Activated CD4-positive, alpha-beta T cell treated with anti-CD3 and anti-CD28 coated beads, Interleukin-2, amount 50 U/mL, for 16 hours (primary cell): ENCODE results near the gene PILRA.

ENCODE experiments used
- DNase-seq: peaks from one replicate; pipeline ENCODE4 v3.0.0-alpha.2; 2020

PILRA gene

DNA sequence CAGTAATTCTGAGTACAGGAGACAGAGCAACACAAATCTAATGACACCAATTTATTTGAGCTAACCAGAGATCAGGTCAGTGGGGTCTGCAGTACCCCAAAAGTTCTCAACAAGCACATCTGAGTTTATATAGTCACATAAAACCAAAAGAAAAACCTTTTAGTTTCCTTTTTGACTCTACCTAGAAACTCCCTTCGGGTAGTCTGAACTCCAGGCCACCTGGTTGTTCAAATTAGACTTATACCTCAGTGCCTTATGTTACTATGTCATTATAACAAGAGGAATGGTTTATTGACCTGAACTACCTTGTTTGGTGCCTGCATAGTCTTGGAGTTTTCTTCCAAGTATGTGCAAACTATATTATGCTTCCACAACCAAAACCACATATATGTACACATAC is 40.6 kb downstream of the PILRA start:
- DNase-seq: no peak

DNA sequence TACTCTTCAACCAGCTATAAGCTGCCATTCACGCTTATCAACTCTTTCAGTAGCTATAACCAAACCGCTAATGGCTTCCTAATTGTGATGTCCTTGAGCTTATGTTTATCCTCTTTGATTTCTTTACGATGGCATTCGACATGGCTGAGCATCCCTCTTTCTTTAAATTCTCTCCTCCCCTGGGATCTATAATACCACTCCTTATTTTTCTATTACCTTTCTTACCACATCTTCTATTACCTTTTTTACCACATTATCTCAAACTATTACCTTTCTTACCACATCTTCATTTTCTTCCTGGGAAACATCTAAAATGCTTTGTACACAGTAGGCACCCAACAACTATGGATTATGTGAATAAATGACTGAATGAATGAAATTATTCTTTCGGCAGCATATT is 42.2 kb downstream of the PILRA start:
- no peak for DNase-seq

DNA sequence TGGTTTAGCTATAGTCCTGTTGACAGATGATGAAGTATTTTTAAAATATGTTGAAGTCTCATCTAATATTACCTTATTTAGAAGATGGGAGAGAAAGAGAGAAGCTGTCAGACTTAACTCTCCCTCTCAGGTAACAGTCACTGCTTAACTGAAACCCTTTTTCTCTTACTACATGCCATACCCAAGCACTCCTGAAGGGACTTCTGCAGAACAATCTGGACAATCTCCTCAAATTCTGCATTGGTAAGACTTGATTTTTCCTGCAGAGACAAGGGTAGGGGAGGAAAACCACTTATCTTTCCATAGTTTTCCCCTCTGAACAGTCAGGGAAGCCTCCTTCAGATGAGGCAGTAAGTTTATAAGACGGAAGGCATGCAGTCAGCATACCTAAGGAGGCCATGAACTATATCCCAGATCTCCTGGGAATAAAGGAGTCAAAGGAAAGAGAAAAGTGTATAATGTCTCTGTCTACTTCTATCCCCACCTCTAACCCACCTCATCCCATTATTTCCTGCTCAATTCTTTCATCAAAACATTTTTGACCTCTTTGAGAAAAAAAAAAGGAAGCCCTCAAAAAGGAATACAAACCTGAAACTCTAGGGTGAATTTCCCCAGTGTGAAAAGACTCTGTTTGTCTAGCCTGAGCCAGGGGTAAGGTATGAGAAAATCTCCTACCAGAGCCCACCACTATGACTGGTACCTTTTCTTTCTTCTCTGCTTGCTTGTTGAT is 45.8 kb downstream of the PILRA start:
- no peak for DNase-seq

DNA sequence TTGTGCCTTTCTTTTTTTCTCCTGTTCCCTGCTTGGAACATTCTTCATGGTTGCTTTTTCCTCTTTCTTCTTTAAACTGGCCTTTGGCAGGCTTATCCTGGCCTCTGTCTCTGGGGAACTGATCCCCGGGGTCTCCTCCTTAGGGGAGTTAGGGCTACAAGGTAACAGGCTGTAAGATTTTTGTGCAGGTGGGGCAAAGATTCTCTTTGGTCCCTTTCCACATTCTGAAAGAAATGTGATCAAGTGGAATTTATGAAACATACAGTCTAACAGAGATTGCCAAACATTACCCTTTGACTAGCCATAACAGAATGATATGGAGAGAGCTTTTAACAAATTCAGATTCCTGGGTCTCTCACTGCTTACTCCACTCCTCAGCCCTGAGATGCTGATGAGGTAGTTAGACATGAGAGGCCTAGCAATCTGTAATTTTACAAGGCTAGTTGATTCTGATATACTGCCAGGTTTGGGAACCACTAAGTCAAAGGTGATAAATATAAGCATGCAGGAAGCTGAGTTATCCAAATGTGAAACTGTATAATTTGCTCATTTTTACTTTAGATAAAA is 46.5 kb downstream of the PILRA start:
- no peak for DNase-seq

DNA sequence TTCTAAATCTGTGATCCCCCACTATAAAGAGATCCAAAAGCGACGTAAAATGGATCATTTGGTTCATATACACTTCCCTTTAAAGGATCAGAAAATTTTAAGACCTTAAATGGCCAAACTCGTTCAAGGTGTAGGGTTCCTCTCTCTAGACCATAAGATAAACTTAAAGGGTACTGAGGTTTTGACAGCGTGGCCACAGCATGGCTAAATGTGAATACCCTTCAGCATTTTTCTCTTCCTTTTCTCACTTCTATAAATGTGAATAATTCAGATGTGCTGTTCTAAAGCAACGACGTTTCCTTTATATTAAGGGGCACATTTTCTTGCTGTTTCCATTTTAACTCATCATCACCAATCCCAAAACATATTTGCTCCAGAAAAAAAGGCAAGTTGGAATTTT is 50.0 kb downstream of the PILRA start:
- no peak for DNase-seq

DNA sequence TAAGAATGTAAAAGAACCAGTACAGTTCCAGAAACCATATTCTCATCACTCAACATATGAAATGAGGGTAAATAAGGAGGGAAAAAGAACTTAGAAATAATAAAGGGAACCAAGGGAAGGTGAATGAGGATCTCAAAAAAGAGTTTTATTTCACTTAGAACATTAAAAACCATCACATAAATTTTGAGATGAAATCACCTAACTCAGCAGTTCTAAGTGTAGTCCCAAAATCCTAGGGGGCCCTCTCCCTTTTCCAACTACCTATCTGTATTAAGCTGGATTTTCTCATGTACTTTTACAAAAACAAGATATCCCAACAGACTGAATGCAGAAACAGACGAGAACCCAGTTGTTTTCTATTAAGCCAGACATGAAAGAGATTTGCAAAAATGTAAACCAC is 52.1 kb downstream of the PILRA start:
- no peak for DNase-seq

DNA sequence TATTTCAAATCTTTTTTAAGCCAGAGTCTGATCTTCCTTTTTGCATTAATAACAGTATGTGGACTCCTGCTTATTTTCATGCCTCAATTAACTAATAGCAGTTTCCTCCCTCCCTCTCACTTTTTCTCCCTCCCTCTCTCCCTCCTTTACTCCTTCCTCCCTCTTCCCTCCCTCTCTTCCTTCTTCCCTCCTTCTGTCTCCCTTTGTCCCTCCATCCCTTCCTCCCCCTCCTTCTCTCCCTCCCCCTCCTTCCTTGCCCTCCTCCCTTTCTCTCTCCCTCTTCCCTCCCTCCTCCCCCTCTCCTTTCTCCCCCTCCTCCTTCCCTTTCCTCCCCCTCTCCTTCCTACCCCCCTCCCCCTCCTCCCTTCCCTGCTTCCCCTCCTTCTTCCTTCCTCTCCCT is 53.2 kb downstream of the PILRA start:
- no peak for DNase-seq

DNA sequence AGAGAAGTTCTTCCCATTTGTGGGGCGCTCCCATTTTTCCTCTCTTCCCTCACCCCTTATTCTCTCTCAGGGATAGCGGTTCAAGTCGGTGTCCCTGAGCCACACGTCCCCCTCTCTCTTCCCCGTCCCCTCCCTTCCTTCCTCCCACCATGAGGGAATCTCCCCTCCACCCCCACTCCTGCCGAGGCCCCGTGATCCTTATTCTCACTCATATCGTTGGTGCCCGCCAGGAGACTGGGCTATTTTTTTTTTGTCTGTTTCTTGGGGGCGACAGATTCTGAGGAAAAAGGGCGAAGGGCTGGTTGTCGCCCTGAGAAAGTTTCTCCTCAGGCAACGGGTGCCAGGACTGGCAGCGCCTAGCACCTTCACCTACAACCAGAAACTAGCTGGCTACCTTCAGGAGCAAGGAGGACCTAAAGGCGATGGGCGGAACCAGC is 54.5 kb downstream of the PILRA start:
- no peak for DNase-seq

DNA sequence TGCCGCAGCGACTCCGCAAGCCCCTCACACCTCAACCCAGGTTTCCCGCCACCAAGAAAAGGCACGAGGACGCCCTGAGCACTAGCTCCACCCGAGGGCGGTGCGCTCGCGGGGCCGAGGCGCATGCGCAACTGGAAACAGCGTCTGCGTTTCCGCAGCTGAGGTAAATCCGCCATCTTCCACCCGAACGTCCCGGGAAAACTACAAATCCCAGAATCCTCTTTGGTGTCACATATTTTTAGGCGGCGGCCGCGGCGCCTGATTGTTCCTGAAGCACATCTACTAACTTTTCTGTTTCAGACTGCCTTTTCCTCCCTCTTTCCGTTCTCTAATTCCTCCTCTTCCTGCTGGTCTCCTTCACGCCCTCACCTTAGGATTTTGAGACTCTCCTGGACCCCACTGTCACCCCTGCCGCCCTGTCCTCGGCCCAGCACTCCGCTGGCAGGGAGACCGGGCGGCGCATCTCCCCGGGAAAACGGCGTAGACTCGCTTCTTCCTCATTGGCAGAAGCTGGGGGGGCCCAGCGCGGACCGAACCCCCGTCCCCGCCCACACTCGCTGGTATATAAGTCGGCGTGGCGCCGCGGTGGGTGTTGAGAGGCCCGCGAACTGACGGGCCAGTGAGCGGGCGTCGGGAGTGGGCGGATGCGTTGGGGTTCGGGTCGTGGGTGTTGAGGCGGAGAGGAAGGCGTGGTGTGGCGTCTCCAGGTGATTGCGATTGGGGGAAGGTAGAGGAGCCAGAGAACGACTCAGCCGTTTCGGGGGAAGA is 55.1 kb downstream of the PILRA start, which contains the start of gene ZCWPW1:
Gene ZCWPW1, minus strand, starts transcription at position 505 of the 768 bp plus-strand sequence. CDS start 8,054 bp downstream, outside the sequence.
- peak; percentile 97 for DNase-seq

DNA sequence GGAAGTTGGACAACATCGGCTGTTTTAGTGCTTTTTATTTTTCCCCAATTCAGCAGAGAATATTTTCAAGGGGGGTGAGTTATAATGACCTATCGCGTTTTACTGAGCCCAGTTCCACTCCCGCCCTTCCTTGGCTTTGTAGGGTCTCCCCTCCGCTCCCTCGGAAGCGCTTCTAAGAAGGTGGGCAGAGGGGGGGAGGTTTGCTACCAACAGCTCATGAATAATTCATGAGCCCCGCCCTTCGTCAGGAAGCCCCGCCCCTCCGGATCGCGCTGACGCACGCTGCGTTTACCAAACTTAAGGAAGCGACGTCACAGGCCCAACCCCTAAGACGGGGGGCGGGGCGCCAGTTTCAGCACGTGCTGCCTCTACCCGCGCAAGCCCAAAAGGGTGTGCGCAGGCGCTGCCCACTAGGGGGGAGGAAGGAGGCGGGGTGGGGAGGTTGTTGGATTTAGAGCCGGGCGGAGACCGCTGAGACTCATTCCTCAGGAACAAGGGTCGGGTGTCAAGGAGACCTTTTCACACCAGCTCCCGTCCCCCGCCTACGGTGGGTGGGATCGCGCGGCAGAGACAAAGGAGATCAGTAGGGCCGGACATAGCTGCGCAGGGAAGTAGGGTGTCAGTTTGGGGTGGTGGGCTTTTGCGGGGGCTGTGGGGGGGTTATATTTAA is 55.8 kb downstream of the PILRA start:
- DNase-seq: peak; percentile 100

DNA sequence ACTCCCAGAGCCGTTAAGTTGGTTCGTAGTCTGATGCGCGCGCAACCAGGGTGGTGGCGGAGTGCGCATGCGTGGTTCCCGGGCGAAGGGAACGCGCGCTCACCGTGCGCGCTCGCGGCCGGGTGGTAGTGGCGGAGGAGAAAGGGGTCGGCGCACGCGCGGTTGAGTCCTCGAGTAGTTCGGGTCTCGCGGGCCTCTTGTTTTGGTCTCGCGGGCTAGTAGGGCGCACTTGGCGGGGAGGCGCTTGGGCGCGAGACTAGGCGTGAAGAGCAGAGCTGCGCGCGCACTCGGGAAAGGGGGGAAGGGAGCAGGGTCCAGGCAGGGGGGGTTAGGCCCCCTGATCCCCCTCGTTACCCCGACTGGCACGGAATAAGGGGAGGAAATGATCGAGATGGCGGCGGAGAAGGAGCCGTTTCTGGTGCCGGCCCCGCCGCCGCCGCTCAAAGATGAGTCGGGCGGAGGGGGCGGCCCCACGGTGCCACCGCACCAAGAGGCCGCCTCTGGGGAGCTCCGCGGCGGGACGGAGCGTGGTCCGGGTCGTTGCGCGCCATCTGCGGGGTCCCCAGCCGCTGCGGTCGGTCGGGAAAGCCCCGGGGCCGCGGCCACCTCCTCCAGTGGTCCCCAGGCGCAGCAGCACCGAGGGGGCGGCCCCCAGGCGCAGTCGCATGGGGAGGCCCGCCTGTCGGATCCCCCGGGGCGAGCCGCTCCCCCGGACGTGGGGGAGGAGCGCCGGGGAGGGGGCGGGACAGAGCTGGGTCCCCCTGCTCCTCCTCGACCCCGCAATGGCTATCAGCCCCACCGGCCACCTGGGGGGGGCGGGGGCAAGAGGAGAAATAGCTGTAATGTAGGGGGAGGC is 56.6 kb downstream of the PILRA start, which contains the start of gene MEPCE:
Gene MEPCE, plus strand, starts transcription at position 195 of the 856 bp plus-strand sequence. Its CDS starts 188 bp downstream, at position 383.
- peak; percentile 95 for DNase-seq

DNA sequence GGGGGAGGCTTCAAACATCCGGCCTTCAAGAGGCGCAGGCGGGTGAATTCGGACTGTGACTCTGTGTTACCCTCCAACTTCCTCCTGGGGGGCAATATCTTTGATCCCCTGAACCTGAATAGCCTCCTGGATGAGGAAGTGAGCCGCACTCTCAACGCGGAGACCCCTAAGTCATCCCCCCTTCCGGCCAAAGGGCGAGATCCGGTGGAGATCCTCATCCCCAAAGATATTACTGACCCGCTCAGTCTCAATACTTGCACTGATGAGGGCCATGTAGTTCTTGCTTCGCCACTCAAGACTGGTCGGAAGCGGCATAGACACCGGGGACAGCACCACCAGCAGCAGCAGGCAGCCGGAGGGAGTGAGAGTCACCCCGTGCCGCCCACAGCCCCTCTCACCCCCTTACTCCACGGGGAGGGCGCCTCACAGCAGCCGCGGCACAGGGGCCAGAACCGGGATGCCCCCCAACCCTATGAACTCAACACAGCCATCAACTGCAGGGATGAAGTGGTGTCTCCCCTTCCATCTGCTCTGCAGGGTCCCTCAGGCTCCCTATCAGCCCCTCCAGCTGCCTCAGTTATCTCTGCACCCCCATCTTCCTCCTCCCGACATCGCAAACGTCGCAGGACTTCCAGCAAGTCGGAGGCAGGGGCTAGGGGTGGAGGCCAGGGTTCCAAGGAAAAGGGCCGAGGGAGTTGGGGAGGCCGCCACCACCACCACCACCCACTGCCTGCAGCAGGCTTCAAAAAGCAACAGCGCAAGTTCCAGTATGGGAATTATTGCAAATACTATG is 57.4 kb downstream of the PILRA start:
- DNase-seq: no peak

DNA sequence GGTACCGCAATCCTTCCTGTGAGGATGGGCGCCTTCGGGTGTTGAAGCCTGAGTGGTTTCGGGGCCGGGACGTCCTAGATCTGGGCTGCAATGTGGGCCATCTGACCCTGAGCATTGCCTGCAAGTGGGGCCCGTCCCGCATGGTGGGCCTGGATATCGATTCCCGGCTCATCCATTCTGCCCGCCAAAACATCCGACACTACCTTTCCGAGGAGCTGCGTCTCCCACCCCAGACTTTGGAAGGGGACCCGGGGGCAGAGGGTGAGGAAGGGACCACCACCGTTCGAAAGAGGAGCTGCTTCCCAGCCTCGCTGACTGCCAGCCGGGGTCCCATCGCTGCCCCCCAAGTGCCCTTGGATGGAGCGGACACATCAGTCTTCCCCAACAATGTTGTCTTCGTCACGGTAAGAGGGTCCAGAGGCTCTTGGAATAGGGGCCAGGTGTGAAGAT is 58.0 kb downstream of the PILRA start:
- DNase-seq: no peak

DNA sequence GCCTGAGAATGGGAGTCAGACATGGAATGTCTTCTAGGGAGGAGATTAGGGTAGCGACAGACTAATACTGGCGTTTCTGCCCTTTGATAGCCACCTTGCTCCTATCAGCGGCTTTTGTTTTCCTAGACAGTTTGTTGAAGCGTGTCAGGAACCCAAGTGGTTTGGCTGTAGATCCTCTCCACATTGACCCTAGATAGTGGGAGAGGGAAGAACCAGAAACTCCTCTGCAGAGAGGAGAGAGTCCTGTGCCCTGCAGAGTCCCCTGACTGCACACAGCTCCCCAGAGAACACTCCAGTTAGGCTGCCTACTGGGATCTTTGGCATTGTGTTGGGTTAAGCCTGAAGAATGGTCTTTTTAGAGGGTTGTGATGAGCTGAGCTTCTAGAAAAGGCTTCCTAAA is 58.8 kb downstream of the PILRA start:
- DNase-seq: no peak

DNA sequence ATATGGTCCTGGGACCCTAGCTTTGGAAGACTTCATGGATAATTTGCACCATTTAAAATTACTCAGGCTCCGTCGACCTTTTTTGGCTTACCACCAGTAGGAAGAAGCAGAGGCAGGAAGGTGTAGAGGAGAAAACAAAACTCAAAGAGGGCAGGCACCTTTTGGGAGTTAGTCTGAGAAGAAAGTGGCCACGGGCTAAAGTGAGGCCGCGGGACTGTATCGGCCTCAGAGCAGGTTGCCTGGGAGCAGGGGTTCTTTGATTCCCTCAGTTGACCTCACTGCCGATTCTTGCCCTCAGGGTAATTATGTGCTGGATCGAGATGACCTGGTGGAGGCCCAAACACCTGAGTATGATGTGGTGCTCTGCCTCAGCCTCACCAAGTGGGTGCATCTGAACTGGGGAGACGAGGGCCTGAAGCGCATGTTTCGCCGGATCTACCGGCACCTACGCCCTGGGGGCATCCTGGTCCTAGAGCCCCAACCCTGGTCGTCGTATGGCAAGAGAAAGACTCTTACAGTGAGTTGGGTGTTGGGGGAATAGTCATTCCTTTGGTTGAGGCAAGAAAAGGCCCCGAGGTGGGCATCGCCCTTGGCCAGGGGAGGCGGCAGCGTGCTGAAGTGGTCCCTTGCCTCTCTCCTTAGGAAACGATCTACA is 59.5 kb downstream of the PILRA start:
- DNase-seq: no peak

DNA sequence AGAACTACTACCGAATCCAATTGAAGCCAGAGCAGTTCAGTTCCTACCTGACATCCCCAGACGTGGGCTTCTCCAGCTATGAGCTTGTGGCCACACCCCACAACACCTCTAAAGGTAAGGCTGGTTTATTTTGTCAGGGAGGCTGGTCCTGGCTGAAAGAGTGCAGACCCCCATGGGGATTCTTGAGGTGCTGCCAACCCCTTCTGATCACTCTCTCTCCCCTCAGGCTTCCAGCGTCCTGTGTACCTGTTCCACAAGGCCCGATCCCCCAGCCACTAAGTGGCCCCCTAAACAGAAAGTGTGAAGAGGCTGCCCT is 59.9 kb downstream of the PILRA start:
- no peak for DNase-seq

DNA sequence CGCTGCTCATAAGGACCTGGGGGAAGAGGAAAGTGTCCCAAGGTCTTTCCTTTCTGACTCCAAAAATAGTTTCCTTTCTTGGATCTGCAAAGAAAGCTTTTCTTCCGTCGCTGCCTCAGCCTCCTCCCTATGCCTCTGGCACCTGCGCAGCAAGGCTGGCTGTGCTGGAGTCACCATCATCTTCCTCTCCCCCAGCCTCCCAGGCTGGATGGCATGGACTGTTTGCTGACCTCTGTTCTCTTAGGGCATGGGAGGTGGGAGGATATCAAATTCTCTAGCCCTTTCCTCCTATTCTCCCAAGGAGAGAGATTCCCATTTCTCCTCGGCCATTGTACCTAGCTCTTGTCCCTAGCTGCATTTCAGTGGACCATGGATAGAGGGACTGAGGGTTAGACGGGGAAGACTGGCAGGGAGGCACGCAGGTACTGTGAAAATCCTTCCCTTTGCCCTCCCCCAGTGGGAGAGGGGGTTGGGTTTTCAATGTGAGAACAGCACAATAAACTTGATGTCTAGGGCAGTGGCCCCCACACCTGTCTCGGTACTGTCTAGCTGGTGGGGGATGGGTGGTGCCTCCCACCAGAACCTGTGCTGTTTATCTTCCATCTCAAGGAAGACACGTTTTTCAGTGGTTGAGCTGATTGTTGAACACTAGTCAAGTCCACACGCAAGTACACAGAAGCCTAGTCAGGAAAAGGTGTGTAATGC is 60.5 kb downstream of the PILRA start:
- no peak for DNase-seq

DNA sequence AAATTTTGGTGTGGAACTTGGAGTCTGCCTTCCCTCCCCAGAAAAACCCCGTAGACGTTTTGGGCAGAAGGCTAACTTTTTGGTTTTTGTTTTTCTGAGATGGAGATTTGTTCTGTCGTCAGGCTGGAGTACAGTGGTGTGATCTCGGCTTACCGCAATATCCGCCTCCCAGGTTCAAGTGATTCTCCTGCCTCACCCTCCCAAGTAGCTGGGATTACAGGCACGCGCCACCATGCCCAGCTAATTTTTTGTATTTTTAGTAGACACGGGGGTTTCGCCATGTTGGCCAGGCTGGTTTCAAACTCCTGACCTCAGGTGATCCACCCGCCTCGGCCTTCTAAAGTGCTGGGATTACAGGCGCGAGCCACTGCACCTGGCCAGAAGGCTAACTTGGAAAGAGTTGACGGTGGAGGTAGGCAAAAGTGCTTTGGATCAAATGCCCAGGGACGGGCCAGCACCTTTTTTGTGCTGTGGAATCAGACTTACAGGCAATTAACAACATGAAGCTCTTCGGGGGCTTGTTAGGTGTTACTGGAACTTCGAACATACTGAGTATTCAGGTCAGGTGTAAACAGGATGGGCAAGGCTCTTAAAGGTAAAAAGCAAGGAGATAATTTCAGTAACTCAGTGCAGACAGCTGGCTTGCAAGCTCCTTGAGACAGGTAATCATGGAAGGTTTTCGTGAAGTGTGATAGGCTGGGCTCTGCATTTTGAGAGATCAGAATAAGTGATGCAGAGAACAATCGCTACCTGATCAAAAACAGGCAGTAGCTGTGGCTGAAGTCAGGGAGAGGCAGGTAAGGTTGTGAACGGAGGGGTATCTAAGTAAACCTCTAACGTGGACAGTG is 61.2 kb downstream of the PILRA start:
- no peak for DNase-seq
